ENCODE measurements around the gene CD48. TPM values are rescaled to one million over a fixed set of nuclear protein-coding genes. Genes with fewer than 3 reads are reported as not detected.

CD48 gene
- total and polyA plus RNA-seq, 7 experiments from 2014 or later: 200 to 438 (median 353) TPM

- Histone ChIP-seq H3K9me3 (ENCODE audit: control insufficient read depth in 2 of 3, low read length in 3 of 3) (no peaks in the 10 kb centered on the region), H3K4me3 (ENCODE audit: low read length) (peak overlapping the region; percentile 86), H3K27ac (ENCODE audit: low read depth, low read length) (peak overlapping the region; percentile 89), H3K4me1 (ENCODE audit: control insufficient read depth in 2 of 2, insufficient read depth in 2 of 2, low read length in 2 of 2) (peaks cover 35 to 60% of the 10 kb centered on the region in 2 donors), H3K36me3 (ENCODE audit: control insufficient read depth in 2 of 3, insufficient read depth in 3 of 3, low read length in 3 of 3) (no peaks in the 10 kb centered on the region), H3K27me3 (ENCODE audit: control insufficient read depth in 2 of 2, insufficient read depth in 2 of 2, low read length in 2 of 2) (no peaks in the 10 kb centered on the region)
- Mint-ChIP-seq H3K27ac (peak overlapping the region; percentile 89 to 95 (median 94)), H3K27me3 (no peaks in the 10 kb centered on the region), H3K4me1 (peaks cover 55 to 93% (median 80%) of the 10 kb centered on the region in 7 donors), H3K4me3 (peak overlapping the region; percentile 91 to 100 (median 95)), H3K36me3 (peaks cover 0 to 58% (median 10%) of the 10 kb centered on the region in 5 donors), H3K9me3 (no peaks in the 10 kb centered on the region)
- intact Hi-C loops (cut with micrococcal nuclease): no loop called here
- DNase-seq (no peak), ATAC-seq (no peak)
- POLR2A ChIA-PET: interaction anchor here (2.6 to 8.1 kb wide), 5 partner anchors 15 to 29 kb away, joined by 13 to 94 read pairs (median 42); no protein-coding TSS in a partner anchor
- CTCF ChIA-PET: interaction anchor here (0.7 to 3.5 kb wide), 3 partner anchors 11 to 31 kb away, joined by 3 to 43 read pairs (median 4); no protein-coding TSS in a partner anchor
Observed at GRCh38 chr1:160644399-160644798, 67.2 kb downstream of the CD48 start.

DNA sequence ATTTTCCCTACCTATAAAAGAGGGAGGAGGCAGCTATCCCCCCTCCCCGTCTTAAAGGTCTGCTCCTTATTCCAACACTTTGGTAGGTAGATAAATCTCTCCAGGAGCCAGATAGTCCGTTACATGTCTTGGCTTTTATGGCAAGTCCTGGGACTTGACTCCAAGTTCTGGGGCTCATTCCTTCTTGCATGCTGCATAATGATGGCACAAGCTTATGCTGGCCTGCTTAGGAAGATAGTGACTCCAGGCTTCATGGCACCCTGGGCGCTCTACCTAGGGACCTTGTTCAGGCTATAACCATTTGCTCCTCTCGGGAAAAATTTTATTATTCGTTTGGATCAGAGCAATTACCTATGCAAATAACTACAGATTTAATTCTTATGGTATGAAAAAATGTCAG is 68.5 kb downstream of the CD48 start:
- Mint-ChIP-seq H3K9me3 (no peaks in the 10 kb centered on the region), H3K27me3 (no peaks in the 10 kb centered on the region), H3K4me1 (peaks cover 63 to 94% (median 85%) of the 10 kb centered on the region in 7 donors), H3K36me3 (peaks cover 0 to 62% (median 11%) of the 10 kb centered on the region in 5 donors), H3K27ac (peak overlapping the region; percentile 80 to 95 (median 94)), H3K4me3 (peak overlapping the region; percentile 9 to 100 (median 95))
- Histone ChIP-seq H3K4me1 (ENCODE audit: control insufficient read depth in 2 of 2, insufficient read depth in 2 of 2, low read length in 2 of 2) (peaks cover 46 to 66% of the 10 kb centered on the region in 2 donors), H3K36me3 (ENCODE audit: control insufficient read depth in 2 of 3, insufficient read depth in 3 of 3, low read length in 3 of 3) (no peaks in the 10 kb centered on the region), H3K27me3 (ENCODE audit: control insufficient read depth in 2 of 2, insufficient read depth in 2 of 2, low read length in 2 of 2) (no peaks in the 10 kb centered on the region), H3K9me3 (ENCODE audit: control insufficient read depth in 2 of 3, low read length in 3 of 3) (no peaks in the 10 kb centered on the region), H3K4me3 (ENCODE audit: low read length) (peak overlapping the region; percentile 86), H3K27ac (ENCODE audit: low read depth, low read length) (peak overlapping the region; percentile 89)
- ATAC-seq (no peak), DNase-seq (no peak)
- ChIA-PET CTCF (interaction anchor here (0.6 to 1.4 kb wide), 5 partner anchors 8 to 32 kb away, joined by 3 to 4 read pairs (median 4); no protein-coding TSS in a partner anchor), POLR2A (interaction anchor here (1.2 to 2.6 kb wide), 6 partner anchors 14 to 32 kb away, joined by 3 to 16 read pairs (median 6); no protein-coding TSS in a partner anchor)
- intact Hi-C loops (cut with micrococcal nuclease): loop anchor here in 1 of 2 donors (1.0 kb wide), 1 partner anchor 8 kb away; no protein-coding TSS in a partner anchor

DNA sequence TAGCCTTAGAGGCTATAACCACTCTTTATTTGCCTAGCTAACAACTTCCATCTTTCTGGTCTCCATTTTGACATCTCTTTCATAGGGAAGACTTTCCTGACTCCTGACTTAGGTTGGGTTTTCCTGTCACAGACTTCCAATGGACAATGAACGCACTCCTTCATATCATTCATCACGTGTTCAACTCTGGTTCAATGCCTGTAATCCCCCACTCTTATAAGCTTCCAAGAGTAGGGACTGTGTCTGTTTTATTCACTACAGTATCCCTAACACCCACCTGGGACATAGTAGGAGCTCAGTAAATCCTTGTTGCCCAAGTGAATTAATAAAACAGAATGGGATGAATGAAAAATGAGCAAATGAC is 69.4 kb downstream of the CD48 start:
- H3K27me3 Mint-ChIP-seq: no peaks in the 10 kb centered on the region
- H3K36me3 Mint-ChIP-seq: peaks cover 0 to 66% (median 14%) of the 10 kb centered on the region in 5 donors
- no peak for ATAC-seq
- peak overlapping the region; percentile 3 to 100 (median 94) for H3K4me3 Mint-ChIP-seq
- Histone ChIP-seq H3K4me1 (ENCODE audit: control insufficient read depth in 2 of 2, insufficient read depth in 2 of 2, low read length in 2 of 2) (peaks cover 53 to 67% of the 10 kb centered on the region in 2 donors), H3K36me3 (ENCODE audit: control insufficient read depth in 2 of 3, insufficient read depth in 3 of 3, low read length in 3 of 3) (no peaks in the 10 kb centered on the region), H3K27me3 (ENCODE audit: control insufficient read depth in 2 of 2, insufficient read depth in 2 of 2, low read length in 2 of 2) (no peaks in the 10 kb centered on the region), H3K27ac (ENCODE audit: low read depth, low read length) (peak overlapping the region; percentile 89), H3K9me3 (ENCODE audit: control insufficient read depth in 2 of 3, low read length in 3 of 3) (no peaks in the 10 kb centered on the region), H3K4me3 (ENCODE audit: low read length) (no peak overlapping the region)
- intact Hi-C loops (cut with micrococcal nuclease): no loop called here
- CTCF ChIA-PET: interaction anchor here (1.4 kb wide), 1 partner anchor 23 kb away, joined by 4 read pairs; no protein-coding TSS in a partner anchor
- peak overlapping the region; percentile 80 to 95 (median 94) for H3K27ac Mint-ChIP-seq
- DNase-seq: no peak
- H3K4me1 Mint-ChIP-seq: peaks cover 63 to 94% (median 85%) of the 10 kb centered on the region in 7 donors
- POLR2A ChIA-PET: interaction anchor here (0.8 to 2.6 kb wide), 6 partner anchors 10 to 25 kb away, joined by 3 to 16 read pairs (median 7); no protein-coding TSS in a partner anchor
- H3K9me3 Mint-ChIP-seq: no peaks in the 10 kb centered on the region

GRCh38 chr1:160641323-160642280 is 70.0 kb downstream of the CD48 start:
- Mint-ChIP-seq H3K4me1 (peaks cover 67 to 96% (median 88%) of the 10 kb centered on the region in 7 donors), H3K27me3 (no peaks in the 10 kb centered on the region), H3K4me3 (peak overlapping the region; percentile 60 to 100 (median 89)), H3K27ac (peak overlapping the region; percentile 92 to 96 (median 95)), H3K9me3 (no peaks in the 10 kb centered on the region), H3K36me3 (peaks cover 0 to 72% (median 20%) of the 10 kb centered on the region in 5 donors)
- ChIA-PET CTCF (interaction anchor here (1.4 to 1.8 kb wide), 2 partner anchors 13 to 23 kb away, joined by 4 to 13 read pairs; no protein-coding TSS in a partner anchor), POLR2A (interaction anchor here (0.6 to 2.6 kb wide), 10 partner anchors 9 to 25 kb away, joined by 3 to 26 read pairs (median 7); no protein-coding TSS in a partner anchor)
- Histone ChIP-seq H3K4me3 (ENCODE audit: low read length) (peak overlapping the region; percentile 51), H3K9me3 (ENCODE audit: control insufficient read depth in 2 of 3, low read length in 3 of 3) (no peaks in the 10 kb centered on the region), H3K36me3 (ENCODE audit: control insufficient read depth in 2 of 3, insufficient read depth in 3 of 3, low read length in 3 of 3) (peaks cover under 1 to 5% (median 3%) of the 10 kb centered on the region in 3 experiments), H3K27me3 (ENCODE audit: control insufficient read depth in 2 of 2, insufficient read depth in 2 of 2, low read length in 2 of 2) (no peaks in the 10 kb centered on the region), H3K4me1 (ENCODE audit: control insufficient read depth in 2 of 2, insufficient read depth in 2 of 2, low read length in 2 of 2) (peaks cover 60 to 73% of the 10 kb centered on the region in 2 donors), H3K27ac (ENCODE audit: low read depth, low read length) (peak overlapping the region; percentile 89)
- intact Hi-C loops (cut with micrococcal nuclease): loop anchor here in 1 of 2 donors (1.0 kb wide), 1 partner anchor 23 kb away; no protein-coding TSS in a partner anchor
- ATAC-seq (peak; percentile 40), DNase-seq (peak in 1 of 9 donors; percentile 48)

- no peaks in the 10 kb centered on the region for H3K27me3 ChIP-seq (ENCODE audit: control insufficient read depth in 2 of 2, insufficient read depth in 2 of 2, low read length in 2 of 2)
- peak overlapping the region; percentile 43 for H3K4me3 ChIP-seq (ENCODE audit: low read length)
- H3K9me3 ChIP-seq (ENCODE audit: control insufficient read depth in 2 of 3, low read length in 3 of 3): no peaks in the 10 kb centered on the region
- POLR2A ChIA-PET: interaction anchor here (0.9 to 2.5 kb wide), 10 partner anchors 8 to 35 kb away, joined by 3 to 26 read pairs (median 5); no protein-coding TSS in a partner anchor
- H3K9me3 Mint-ChIP-seq: no peaks in the 10 kb centered on the region
- intact Hi-C loops (cut with micrococcal nuclease): loop anchor here in 1 of 2 donors (1.0 kb wide), 1 partner anchor 22 kb away; no protein-coding TSS in a partner anchor
- peaks cover 70 to 83% of the 10 kb centered on the region in 2 donors for H3K4me1 ChIP-seq (ENCODE audit: control insufficient read depth in 2 of 2, insufficient read depth in 2 of 2, low read length in 2 of 2)
- H3K27me3 Mint-ChIP-seq: no peaks in the 10 kb centered on the region
- H3K4me1 Mint-ChIP-seq: peaks cover 67 to 99% (median 97%) of the 10 kb centered on the region in 7 donors
- H3K27ac ChIP-seq (ENCODE audit: low read depth, low read length): peak overlapping the region; percentile 89
- peak in 1 of 9 donors; percentile 50 for DNase-seq
- H3K4me3 Mint-ChIP-seq: peak overlapping the region; percentile 35 to 100 (median 75)
- peaks cover 5 to 12% (median 10%) of the 10 kb centered on the region in 3 experiments for H3K36me3 ChIP-seq (ENCODE audit: control insufficient read depth in 2 of 3, insufficient read depth in 3 of 3, low read length in 3 of 3)
- H3K27ac Mint-ChIP-seq: peak overlapping the region; percentile 92 to 96 (median 94)
- CTCF ChIA-PET: interaction anchor here (0.8 to 1.8 kb wide), 8 partner anchors 10 to 128 kb away, joined by 3 to 13 read pairs (median 5); no protein-coding TSS in a partner anchor
- peak; percentile 36 for ATAC-seq
- H3K36me3 Mint-ChIP-seq: peaks cover 0 to 73% (median 24%) of the 10 kb centered on the region in 5 donors
Observed at GRCh38 chr1:160640359-160641123, 71.1 kb downstream of the CD48 start.
